GM20431 (cell line): ENCODE measurements around the gene KLK6.

Source experiments
- in situ Hi-C: fragments of 300-500 bp; cut with MseI, MboI; formaldehyde crosslinking; loops from one replicate; pipeline ENCODE4 v1.15.0; 2020; ENCODE audit warnings: low sequenced_read_pairs; ENCODE audit not compliant: unreplicated experiment

Gene KLK6

GRCh38 chr19:50969413-50969760 lies at the start of gene KLK6:
KLK6 (minus strand) TSS chr19:50969591; CDS start chr19:50968104, 1,487 bp downstream.
- in situ Hi-C loops: no loop called here

GRCh38 chr19:51018745-51019543 lies 49.6 kb upstream of the KLK6 start:
- in situ Hi-C loops: no loop called here

GRCh38 chr19:51016798-51017683 lies 47.6 kb upstream of the KLK6 start:
- in situ Hi-C loops: no loop called here

- in situ Hi-C loops: no loop called here
These were observed 46.4 kb upstream of the KLK6 start for GRCh38 chr19:51015691-51016267.

DNA sequence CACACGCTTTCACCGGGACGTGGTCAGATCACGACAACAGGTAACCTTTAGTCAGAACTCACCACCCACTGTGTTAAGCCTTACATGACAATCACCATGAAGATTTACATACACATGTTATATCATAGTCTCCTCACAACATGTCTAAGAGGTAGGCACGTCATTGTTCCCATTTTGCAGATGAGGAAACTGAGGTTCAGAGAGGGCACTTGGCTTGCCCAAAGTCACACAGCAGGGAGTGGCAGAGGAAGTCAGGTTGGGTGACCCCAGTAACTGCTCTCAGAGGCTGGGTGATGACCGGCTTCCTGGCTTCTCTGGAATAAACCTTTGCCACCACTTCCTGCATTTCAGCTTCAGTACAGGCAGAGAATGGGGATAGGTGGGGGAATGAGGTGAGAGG lies 44.9 kb upstream of the KLK6 start:
- in situ Hi-C loops: no loop called here

DNA sequence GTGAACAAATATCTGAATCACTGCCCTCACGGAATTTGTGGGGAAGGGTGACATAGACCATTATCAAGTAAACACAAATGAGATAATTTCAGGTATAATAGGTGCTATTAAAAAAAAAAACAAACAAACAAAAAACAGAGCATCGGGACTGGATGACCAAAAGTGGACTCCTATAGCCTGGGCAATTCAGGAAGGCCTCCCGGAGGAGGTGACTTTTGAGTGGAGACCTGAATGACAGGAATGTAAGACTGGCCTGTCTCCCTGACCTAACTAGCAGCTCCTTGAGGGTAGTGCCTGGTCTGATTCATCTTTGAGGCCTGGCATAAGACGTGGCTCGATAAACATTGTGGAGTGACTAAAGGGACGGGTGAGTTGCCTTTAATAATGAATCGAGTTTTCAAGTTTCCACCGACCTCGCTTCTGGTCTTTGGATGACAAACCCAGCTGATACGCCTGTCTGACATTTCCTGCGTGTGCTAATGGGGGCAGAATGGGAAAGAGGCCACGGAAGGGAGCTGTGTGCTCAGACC lies 43.3 kb upstream of the KLK6 start:
- in situ Hi-C loops: no loop called here

GRCh38 chr19:51010066-51010795 lies 40.8 kb upstream of the KLK6 start:
- in situ Hi-C loops: no loop called here

- in situ Hi-C loops: no loop called here
These were observed 39.9 kb upstream of the KLK6 start for GRCh38 chr19:51009061-51009891.

DNA sequence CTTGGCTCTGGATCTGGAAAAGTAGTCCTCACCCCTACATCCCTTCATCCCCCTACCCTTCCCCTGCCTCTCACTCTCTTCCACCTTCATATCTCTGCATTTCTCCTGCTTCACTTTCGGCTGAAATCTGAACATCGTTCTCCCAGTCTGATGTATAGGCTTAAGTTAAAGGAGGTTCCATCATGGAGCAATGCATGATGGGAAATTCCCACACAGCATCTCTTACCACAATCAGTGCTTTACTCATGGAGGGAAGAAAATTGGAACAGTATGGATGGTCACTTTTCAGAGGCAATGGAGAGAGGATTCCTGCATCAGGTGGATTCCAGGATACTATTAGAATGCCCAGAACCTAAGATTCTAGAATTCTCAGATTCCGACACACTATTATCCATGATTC lies 38.1 kb upstream of the KLK6 start:
- in situ Hi-C loops: no loop called here

GRCh38 chr19:51006406-51006805 lies 37.0 kb upstream of the KLK6 start:
- in situ Hi-C loops: no loop called here

DNA sequence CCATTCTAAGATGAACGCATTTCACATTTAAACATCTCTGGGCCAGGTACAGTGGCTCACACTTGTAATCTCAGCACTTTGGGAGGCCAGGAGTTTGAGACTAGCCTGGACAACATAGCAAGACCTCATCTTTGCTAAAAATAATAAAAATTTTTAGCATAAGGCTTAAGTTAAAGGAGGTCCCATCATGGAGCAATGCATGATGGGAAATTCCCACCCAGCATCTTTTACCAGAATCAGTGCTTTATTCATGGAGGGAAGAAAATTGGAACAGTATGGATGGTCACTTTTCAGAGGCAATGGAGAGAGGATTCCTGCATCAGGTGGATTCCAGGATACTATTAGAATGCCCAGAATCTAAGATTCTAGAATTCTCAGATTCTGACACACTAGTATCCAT lies 35.9 kb upstream of the KLK6 start:
- in situ Hi-C loops: no loop called here

GRCh38 chr19:51003316-51003715 lies 33.9 kb upstream of the KLK6 start:
- in situ Hi-C loops: no loop called here

DNA sequence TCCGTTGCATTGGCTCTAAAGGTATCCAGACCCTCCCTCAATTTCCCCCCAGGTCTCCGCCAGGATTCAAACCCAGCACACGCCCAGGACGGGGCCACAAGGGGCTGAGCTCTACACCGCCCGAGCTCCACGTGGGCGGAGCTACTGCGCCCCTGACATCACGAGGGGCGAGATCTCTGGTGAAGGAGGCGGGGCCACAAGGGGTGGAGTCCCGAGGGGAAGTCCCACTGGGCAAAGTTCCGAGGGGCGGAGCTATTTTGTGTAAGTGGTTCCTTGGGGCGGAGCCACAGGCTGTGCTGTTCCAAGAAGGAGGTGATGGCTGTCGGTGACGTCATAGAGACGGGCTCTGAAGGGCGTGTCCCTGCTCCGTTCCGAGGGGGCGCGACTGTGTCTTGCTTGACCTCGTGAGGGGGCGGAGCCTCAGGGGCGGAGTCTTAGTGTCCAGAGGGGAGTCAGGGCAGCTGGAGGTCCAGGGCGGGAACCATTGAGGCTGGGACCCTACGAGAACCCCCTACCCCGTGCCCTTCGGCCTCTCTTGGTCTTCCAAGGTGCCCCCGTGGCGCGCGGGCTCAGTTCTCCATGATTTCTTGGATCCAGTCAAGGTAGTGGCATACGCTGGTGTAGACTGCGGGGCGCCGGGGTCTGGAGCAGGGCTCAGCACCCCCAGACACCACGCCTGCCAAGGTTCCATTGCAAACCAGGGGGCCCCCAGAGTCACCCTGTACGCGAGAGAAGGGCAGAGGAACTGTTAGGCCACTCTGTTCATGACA lies 33.3 kb upstream of the KLK6 start:
- in situ Hi-C loops: no loop called here

DNA sequence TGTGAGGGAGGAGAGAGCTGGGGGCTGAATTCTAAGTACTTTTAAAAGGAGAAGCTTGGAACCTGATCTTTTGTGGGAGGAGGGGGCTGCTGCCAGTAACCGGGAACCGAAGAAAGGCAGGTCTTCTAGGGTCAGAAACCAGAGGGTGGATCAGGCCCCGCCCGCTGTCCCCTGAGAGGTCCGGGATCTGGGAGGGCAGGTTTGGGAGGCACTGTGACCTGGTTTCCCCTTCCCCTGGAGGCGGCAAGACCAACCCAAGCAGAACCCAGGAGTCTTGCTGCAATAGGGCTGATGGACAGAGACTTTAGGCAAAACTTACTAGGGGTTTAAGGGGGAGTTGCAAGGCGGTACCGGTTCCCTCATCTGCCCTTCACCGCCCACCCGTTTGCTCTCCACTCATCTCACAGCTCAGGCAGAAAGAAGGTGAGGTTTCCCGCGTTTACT lies 32.7 kb upstream of the KLK6 start:
- in situ Hi-C loops: no loop called here

GRCh38 chr19:51001515-51001914 lies 32.1 kb upstream of the KLK6 start, which contains the start of gene KLK8:
KLK8 (minus strand) TSS chr19:51001604; CDS start chr19:51001167, 437 bp downstream.
- in situ Hi-C loops: no loop called here

DNA sequence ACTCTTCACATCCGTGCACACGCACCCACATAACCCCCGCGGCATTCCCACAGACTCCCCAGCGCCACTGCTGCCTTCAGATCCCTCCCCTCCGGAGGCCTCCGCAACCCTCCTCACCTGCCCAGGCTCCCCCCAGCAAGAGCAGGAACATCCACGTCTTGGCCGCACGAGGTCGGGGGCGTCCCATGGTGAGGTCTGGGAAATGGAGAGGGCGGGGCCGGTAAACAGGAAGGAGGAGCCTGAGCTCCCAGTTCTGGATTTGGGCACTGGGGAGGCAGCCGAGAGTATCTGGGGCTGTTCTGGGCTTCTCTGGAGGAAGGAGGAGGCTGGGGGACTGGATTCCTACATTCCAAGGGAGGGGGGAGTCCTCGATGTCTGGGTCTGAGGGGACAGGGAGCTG lies 31.6 kb upstream of the KLK6 start:
- in situ Hi-C loops: no loop called here

- in situ Hi-C loops: no loop called here
These were observed 31.0 kb upstream of the KLK6 start for GRCh38 chr19:51000426-51000825.

- in situ Hi-C loops: no loop called here
These were observed 29.3 kb upstream of the KLK6 start for GRCh38 chr19:50998686-50999085.
